Measurements from ENCODE around the gene ZNF423. TPM values are rescaled to one million over a fixed set of nuclear protein-coding genes. Genes with fewer than 3 reads are reported as not detected.

The ZNF423 gene
- total RNA-seq, 1 donor from 2014 or later: 8.8 TPM

DNA sequence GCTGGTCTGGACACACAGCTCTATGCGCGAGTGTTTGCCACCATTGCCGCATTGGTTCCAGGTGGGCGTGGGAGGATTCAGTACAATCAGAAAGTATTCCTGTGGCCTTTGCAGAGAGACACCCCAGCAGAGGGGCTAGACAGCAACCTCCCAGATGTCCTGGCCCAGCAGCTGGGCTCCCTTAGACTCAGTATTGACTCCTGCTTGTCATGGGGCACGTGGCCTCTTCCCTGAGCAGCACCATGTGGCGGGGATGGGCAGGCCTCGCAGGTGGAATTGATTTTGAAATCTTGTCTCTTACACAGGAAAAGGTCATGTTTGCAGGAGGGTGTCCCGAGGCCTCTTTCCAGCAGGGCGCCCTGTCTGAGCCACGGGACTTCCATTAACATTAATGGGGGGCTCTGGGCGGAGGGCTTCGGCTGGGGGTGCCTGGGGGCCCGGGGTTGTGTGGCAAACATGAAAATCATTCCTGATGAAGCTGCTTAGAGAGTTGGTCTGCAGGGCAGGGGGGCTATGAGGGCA is 385.9 kb downstream of the ZNF423 start:
- DNase-seq (ENCODE audit: missing footprints) (no peak), ATAC-seq (no peak)
- intact Hi-C loops (cut with DNase I): no loop called here

DNA sequence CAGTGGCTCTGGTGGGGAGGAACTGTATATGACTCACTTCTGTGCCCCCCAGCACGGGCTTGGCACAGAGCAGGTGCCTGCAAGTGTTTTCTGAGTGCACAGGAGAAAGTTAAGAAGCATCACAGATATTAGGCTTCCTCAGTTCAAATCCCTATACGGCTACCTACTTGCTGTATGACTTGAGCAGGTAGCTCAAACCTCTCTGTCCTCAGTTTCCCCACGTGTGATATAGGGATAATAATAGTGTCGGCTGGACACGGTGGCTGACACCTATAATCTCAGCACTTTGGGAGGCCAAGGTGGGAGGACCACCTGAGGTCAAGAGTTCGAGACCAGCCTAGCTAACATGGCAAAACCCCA is 386.6 kb downstream of the ZNF423 start:
- no peak for ATAC-seq
- no peak for DNase-seq (ENCODE audit: missing footprints)

DNA sequence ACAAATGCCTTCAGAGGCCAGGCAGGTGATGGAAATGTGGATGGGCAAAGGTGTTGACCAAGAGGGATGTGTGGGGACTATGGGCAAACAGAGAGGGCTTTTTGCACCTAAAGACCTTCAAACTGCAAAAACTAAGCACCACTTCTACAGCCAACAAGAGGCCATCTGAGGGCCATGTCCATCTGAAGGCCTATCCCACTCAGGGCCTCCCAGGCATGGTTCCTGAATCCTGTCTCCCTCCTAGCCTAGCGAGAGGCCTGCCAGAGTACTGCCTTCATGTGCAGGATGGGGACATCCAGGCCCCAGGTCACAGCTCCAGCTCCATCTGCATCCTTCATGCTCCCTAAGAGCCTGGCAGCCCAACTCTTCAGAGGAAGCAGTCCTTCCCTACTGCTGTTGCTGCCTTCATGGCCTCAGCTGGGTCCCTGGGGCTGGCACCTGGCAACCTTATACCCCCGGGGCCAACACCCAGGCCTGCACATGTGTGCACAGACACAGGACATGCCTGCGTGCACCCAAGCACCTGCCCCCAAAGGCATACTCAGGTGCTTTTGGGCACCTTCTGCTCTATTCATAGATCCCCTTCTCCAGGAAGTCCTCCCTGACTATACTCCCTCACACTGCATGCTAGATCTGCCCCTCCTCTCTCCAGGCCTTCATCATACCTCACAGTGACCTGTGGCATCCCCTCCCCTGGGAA is 387.2 kb downstream of the ZNF423 start:
- ATAC-seq (no peak), DNase-seq (ENCODE audit: missing footprints) (no peak)
- intact Hi-C loops (cut with DNase I): no loop called here

More for the DNA sequence above, 386.6 kb downstream of the ZNF423 start:
- intact Hi-C loops (cut with DNase I): no loop called here

DNA sequence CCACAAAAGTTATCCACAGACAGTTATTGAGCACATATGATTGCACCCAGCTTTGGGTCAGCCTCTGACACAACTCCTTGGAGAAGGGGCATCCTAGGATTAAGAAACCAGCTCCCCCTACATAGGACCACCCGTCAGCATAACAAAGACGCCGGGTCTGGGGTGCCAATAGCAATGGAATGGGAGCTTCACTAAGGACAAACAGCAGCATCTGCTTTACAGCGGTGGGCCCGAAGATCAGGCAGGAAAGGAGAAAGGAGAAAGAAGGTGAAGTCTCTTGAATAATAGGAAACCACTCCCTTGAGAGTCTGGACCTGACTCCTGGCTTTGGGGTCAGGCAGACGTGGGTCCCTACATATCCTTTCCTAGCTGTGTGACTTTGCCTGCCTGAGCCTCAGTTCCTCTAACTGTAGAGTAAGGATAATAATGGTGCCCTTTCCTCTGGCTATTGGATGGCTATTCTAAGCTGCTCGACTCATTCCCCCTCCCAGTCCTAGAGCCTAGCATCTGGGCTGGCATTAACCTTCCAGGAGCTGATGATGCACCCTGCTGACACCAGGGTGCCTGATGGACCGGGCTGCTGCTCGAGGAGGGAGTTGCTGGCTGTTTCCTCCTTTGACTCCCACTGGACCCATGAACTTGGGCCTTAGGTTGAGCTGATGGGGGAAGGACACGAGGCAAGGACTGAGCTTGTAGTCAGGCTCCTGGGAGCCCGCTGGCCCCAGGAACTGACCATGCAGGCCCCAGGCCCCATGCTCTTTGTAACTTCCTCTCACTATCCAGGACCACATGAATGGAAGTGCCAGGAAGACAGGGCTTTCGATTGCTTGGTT is 388.2 kb downstream of the ZNF423 start:
- intact Hi-C loops (cut with DNase I): no loop called here
- no peak for DNase-seq (ENCODE audit: missing footprints)
- no peak for ATAC-seq

DNA sequence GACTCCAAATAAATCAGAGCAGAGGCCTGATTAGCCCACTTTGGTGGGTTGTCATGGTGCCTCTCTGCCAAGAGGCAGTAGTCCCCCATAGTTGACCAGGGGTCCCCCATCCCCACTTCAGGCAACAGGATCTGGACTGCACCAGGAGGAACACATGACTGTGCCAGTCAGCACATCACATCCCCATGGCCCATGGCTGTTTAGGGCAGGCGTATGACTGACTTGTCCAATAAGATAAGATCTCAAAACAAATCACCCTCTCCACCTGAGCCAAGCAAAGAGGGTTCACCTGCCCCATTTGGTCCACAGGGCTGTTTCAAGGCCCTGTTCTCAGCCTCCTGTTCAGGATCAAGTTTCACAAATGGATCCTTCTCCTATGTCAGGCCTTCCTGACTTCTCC is 389.0 kb downstream of the ZNF423 start:
- DNase-seq (ENCODE audit: missing footprints) (no peak), ATAC-seq (no peak)
- intact Hi-C loops (cut with DNase I): no loop called here

DNA sequence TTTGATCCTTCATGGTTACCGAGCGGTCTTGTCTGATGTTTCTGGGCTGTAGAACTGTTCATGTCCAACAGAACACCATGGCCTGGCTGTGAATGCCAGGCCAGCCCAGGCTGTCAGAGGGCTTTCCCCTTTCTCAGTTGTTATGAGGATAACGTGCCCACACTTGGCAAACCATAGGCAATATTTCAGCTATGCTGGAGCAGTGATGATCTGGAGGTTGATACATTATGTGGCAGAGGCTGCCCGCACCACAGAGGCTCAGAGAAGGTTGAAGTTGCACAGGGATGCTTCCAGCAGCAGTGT is 389.4 kb downstream of the ZNF423 start:
- DNase-seq (ENCODE audit: missing footprints) (no peak), ATAC-seq (no peak)
- intact Hi-C loops (cut with DNase I): no loop called here

DNA sequence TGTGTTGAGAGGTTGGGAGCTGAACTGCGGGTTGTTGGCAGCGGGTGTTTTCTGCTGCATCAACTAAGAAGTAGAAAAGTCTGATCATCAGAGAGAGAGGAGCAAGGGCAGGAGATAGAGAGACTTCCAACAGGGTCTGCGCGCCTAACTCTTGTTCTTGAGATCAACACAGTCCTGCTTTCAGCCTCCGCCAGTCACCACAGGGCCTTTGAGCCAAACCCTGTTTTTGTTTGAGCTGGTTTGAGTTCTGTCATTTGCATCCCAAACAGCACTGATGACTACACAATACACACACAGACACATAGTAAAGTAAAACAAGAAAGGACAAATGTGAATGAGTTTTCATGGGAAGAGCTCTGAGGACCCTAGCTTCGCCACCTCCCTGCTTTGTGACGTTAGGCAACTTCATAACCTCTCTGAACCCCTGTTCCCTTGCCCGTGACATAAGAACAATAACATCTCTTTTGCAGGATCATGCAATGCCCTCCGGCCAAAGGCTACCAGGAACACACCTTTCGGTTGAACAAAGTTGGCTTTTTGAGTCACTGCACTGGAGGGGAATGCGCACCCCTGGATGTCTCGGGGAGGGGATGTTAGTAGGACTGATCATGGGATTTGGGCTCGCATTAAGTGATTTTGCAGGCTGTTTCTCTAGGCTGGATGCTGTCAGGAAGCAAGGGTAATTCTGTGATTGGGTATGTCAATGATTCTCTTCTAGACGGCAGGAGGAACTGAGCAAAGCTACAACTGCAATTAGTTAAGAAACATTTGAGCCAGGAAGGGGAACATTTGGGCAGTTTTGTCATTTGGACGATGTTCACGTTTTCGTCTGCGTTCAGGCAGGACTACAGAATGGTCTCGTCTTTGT is 390.0 kb downstream of the ZNF423 start:
- intact Hi-C loops (cut with DNase I): no loop called here
- no peak for DNase-seq (ENCODE audit: missing footprints)
- ATAC-seq: no peak

DNA sequence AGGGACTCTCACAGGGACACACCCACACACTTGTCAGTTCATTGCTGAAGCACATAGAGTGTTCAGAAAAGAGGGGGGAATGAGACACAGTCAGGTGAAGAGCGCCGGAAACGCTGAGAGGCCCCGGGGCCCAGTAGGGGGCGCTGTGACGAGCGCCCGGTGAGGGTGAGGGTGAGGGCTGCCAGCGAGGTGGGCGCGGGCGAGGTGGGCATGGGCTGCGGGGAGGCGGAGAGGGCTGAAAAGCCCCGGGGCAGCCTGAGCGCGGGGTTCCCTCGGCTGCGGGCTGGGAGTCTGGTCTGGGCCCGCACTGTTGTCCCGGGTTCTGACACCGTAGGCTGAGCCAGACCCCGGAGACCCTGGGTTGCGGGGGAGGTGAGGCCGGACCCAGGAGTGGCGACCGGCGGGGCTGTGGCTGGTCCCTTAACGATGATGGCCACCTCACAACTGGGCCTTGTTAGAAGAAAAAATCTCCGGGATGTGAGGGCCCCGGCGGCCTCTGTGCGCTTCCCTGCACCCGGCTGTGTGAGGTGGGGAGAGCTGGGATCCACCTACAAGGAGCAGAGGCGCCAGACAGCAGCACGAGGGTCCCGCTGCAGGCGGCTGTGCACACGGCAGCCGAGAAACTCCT is 390.9 kb downstream of the ZNF423 start:
- ATAC-seq: no peak
- intact Hi-C loops (cut with DNase I): no loop called here
- no peak for DNase-seq (ENCODE audit: missing footprints)

DNA sequence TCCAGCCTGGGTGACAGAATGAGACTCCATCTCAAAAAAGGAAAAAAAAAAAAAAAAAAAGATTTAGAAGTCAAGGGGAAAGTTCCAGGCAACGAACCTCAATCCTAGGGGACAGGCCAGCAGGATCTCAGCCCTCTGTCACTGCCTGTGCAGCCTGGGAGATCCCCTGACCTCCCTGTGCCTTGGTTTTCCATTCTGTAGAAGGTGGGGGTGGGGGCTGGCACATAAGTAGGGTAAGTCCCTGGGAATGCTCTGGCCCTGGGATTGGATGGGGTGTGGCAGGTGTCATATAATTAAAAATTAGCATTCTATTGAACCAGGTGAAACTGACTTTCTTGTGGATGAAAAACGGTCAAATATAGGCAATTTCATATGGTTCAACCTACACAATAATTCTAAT is 391.8 kb downstream of the ZNF423 start:
- intact Hi-C loops (cut with DNase I): no loop called here
- ATAC-seq (no peak), DNase-seq (ENCODE audit: missing footprints) (no peak)

DNA sequence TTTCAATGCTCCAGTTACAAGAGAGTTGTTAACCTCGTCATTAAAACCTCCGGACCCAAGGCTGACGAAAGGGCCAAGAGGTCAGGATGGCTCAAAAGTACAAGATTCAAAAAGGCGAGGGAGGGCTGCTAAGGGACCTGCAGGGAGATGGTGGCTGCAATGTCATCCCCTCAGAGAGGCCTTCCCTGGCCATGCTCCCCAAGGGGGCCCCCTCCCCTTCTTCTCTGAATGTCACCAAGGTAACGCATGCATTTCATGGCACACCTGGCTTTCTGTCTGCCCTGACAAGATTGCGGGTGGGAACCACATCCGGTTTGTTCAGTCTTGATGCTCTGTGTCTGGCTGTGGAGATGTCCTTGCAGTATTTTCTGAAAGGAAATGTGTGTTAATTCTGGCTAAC is 392.4 kb downstream of the ZNF423 start:
- no peak for DNase-seq (ENCODE audit: missing footprints)
- ATAC-seq: no peak
- intact Hi-C loops (cut with DNase I): no loop called here

DNA sequence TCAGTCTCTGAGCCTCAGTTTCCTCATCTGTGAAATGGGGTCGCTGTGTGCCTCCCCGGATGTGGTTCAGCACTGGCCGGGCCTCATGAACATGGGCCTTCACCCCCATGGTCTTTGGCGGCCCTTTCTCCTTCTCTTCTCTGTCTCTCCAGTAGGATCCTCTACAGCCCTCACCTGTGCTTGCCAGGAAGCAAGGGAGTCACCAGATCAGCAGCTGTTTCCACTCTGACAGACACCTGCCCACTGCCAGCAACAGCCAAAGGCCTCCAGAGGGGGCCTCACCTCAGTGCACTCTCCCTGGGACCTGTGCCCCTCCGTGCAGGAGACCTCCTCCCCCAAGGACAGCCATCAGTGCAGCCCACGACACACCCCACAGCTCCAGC is 392.9 kb downstream of the ZNF423 start:
- intact Hi-C loops (cut with DNase I): no loop called here
- DNase-seq (ENCODE audit: missing footprints) (no peak), ATAC-seq (no peak)

DNA sequence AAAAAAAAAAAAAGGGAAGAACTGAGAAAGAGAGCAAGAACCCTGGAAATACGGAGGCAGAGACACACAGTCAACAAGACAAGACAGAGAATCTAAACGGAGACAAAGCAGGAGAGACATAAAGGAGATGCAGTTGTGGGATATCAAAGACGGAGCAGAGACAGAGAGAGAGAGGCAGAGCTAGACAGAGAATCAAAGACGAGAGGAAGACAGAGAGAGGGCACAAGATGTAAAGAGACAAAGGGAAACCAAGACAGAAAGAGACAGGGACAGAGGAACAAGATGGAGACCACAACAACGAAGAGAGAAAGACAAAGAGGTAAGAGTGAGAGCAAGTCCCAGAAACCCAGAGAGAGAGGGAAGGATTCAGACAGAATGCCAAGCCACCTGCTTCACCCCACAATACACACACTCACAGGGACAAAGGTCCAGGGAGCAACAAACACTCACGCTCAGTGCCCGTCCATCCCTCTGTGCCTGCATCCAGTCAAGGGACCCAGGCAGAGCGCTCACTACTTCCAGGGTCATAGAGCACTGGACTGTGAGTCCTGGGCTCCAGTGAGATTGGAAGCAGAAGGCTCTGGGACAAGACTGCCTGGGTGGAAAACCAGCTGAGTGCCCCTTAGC is 393.4 kb downstream of the ZNF423 start:
- DNase-seq (ENCODE audit: missing footprints): no peak
- intact Hi-C loops (cut with DNase I): no loop called here
- no peak for ATAC-seq

DNA sequence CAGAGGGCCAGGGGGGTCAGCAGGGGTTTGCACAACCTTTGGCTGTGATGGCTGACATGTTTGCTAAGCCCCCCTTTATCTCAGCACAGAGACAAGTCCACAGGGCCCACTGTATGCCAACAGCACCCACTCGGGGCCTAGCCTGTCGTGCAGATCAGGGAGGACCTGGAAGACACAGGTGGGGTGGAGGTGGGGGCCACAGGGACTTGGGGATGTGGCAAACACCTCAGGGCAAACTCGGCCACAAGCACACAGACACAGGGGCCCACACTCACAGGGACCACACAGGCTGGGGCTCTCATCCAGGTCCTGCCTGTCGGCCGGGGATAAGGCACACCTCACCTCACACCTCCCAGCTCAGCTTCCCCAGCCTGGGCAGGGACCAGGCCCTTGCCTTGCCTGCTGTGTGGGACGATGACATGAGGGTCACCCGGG is 394.4 kb downstream of the ZNF423 start:
- intact Hi-C loops (cut with DNase I): no loop called here
- no peak for DNase-seq (ENCODE audit: missing footprints)

DNA sequence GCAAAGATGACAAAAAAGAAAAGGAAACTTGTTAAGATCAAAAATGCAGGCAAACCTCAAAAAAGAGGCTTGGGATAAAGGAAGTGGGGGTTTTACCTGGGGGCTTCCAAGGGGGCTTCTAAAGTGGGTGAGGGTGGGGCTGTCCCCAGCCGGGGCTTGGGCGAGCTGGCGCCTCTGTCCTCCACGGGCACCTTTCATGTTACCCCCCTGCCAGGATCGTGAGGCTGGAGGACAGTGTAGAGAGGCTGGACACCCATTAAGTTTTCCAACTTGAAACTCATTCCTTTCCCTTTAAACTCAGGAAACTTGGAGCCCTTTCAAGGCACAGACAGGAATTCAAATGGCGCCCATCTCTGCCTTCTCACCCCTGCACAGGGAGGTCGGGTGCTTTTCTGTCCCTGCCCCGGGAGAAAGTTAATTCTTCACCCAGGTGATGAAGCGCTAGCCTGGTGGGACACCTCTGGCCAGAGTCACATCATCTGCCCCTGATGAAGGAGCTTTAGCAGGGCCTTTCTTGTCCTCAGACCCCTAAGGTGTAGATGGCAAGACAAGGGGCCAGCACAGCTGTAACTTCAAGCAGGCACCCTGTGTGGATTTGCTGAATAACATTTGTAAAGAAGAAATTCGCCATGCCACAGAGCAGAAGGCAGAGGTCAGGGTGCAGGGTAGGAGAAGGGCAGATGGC is 395.0 kb downstream of the ZNF423 start:
- DNase-seq (ENCODE audit: missing footprints): no peak

More for the DNA sequence above, 394.4 kb downstream of the ZNF423 start:
- ATAC-seq: no peak

DNA sequence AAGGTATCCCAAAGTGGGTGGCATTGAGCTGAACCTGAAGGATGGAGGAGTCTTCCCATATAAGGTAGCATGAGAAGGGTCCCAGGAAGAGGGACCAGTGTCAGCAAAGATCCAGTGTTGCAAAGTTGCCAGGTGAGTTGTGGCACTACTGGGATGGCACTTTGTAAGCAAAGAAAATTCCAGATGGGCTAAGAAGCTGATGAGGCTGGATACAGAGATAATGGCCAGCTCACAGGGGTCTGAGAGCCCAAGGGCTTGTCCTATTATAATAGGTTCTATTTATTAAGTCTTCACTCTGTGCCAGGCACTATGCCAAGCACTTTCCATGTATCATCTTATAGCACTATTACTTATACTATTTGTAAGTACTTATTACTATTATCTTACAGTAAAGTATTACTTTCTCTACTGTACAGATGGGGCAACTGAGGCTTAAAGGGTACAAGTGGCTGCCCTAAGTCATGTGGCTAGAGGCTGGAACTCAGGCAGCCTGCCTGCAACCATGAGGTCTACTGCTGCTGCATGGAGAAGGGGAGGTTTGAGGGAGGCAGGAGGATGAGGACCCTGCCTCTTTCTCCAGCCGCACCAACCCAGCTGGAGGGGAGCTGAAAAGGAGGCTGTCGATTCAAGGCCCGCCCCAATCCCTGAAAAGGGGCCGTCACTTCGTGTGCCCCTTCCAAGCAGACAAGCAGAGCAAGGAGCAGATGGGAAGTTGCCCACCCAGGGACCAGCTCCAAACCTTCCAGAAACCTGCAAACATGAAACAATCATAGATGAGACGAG is 395.8 kb downstream of the ZNF423 start:
- intact Hi-C loops (cut with DNase I): no loop called here
- no peak for DNase-seq (ENCODE audit: missing footprints)
- no peak for ATAC-seq

More for the DNA sequence above, 395.0 kb downstream of the ZNF423 start:
- ATAC-seq: no peak
- intact Hi-C loops (cut with DNase I): no loop called here

DNA sequence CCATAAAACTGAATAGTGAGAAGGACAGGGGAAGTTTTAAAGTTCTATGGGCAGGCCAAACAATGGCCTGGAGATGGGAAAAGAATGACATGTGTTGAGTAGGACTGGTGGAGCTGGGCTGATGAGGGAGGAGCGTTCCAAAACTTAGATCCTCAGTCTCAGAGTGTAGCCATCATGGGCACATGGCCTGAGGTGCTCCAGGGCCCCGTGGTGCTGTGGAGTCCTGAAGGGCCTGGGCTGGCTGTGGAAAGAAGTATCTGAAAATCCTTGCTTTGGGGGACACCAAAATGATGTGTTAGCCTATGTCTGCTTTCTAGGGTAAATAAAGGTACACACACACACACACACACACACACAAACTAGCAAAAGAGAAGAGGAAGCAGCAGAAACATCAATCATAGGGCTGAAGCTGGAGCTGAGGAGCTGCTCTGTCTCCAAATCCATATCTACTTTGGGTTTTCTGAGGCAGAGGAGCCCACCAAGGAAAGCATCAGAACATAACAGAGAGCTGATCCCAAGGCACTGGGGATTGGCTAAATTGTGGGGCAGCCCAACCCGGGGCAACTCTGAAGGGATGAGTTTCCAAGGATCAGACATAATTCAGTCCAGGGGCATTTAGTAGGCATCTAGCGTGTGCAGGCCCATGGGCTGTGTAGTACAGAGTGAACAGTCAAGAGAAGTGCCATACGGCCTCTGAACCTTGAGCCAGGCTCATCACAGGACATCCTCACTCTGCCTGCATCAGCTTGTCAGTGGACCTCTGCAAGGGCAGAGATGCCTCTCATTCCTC is 397.1 kb downstream of the ZNF423 start:
- intact Hi-C loops (cut with DNase I): no loop called here
- ATAC-seq (no peak), DNase-seq (ENCODE audit: missing footprints) (no peak)

DNA sequence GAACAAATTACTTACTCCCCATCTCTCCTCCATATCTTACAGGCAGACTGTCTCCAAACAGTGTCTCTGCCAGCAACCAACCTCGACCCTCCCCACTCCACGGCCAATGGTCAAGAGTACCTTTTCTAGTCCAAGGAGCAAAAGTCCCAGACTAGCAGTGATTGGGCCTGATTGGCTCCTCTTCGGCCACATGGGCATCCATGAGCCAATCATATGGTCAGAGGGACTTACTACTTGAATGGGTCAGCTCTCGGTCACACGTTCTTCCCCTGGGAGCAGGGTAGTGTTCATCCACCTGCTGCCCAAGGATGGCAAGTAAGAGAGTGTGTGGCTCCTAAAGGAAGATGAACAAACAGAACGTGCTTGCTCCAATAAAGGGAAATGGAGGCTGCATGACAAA is 397.7 kb downstream of the ZNF423 start:
- ATAC-seq (no peak), DNase-seq (ENCODE audit: missing footprints) (no peak)
- intact Hi-C loops (cut with DNase I): no loop called here
